ENCODE data around the gene CUEDC1.
"Not testable (repeated sequence)": the region's sequence is repeated elsewhere in the genome, so short reads cannot be mapped to it uniquely, and the experiment has no call there.

The CUEDC1 gene

GRCh38 chr17:57927048-57927723 lies 28.0 kb downstream of the CUEDC1 start:
- no peak for TF ChIP-seq CTCF (IDR thresholded peaks at IDR 0.05; ENCODE audit: control extremely low read depth, extremely low read depth, low read depth, missing control alignments)
- POLR2A ChIA-PET = no interaction called here
- DNase-seq (ENCODE audit: extremely low spot score) = no peak
- CTCF ChIA-PET = interaction anchor here (0.9 to 1.5 kb wide), 3 partner anchors 9 to 70 kb away, joined by 3 to 8 read pairs (median 3); no protein-coding TSS in a partner anchor

GRCh38 chr17:57926723-57927047 lies 28.5 kb downstream of the CUEDC1 start:
- ChIA-PET CTCF (interaction anchor here (1.1 kb wide), 1 partner anchor 9 kb away, joined by 3 read pairs; no protein-coding TSS in a partner anchor), POLR2A (no interaction called here)
- no peak for DNase-seq (ENCODE audit: extremely low spot score)
- no peak for TF ChIP-seq CTCF (IDR thresholded peaks at IDR 0.05; ENCODE audit: control extremely low read depth, extremely low read depth, low read depth, missing control alignments)

- no peak for TF ChIP-seq CTCF (IDR thresholded peaks at IDR 0.05; ENCODE audit: control extremely low read depth, extremely low read depth, low read depth, missing control alignments)
- ChIA-PET POLR2A (no interaction called here), CTCF (interaction anchor here (0.8 to 1.2 kb wide), 3 partner anchors 15 to 27 kb away, joined by 3 read pairs; no protein-coding TSS in a partner anchor)
- DNase-seq (ENCODE audit: extremely low spot score) = no peak
Measured at GRCh38 chr17:57925361-57925990, 29.7 kb downstream of the CUEDC1 start.

- ChIA-PET CTCF (interaction anchor here (1.2 to 1.5 kb wide), 3 partner anchors 10 to 30 kb away, joined by 3 read pairs; no protein-coding TSS in a partner anchor), POLR2A (no interaction called here)
- TF ChIP-seq CTCF (IDR thresholded peaks at IDR 0.05; ENCODE audit: control extremely low read depth, extremely low read depth, low read depth, missing control alignments) = no peak
Measured at GRCh38 chr17:57924677-57925076, 30.5 kb downstream of the CUEDC1 start.

GRCh38 chr17:57923182-57923872 lies 31.9 kb downstream of the CUEDC1 start:
- ChIA-PET CTCF (interaction anchor here (1.2 to 1.8 kb wide), 4 partner anchors 9 to 31 kb away, joined by 3 to 5 read pairs (median 4); no protein-coding TSS in a partner anchor), POLR2A (no interaction called here)
- no peak for TF ChIP-seq CTCF (IDR thresholded peaks at IDR 0.05; ENCODE audit: control extremely low read depth, extremely low read depth, low read depth, missing control alignments)
- DNase-seq (ENCODE audit: extremely low spot score) = no peak

More at GRCh38 chr17:57924677-57925076, 30.5 kb downstream of the CUEDC1 start:
- DNase-seq (ENCODE audit: extremely low spot score) = no peak

- CTCF ChIA-PET = interaction anchor here (1.8 kb wide), 3 partner anchors 17 to 30 kb away, joined by 4 to 5 read pairs (median 4); no protein-coding TSS in a partner anchor
- POLR2A ChIA-PET; DNase-seq (ENCODE audit: extremely low spot score): not testable (repeated sequence)
Measured at GRCh38 chr17:57922745-57923144, 32.5 kb downstream of the CUEDC1 start.
